K562 (cell line): ENCODE data around the gene ARFGEF3. TPM values are rescaled to one million over a fixed set of nuclear protein-coding genes. Genes with fewer than 3 reads are reported as not detected.
A peak's percentile ranks its signal among the peaks of the same experiment; 100 is the strongest.

Source experiments
- C11orf30 ChIP-seq: fragments of 450-650 bp; IDR thresholded peaks from 2 replicates; pipeline ENCODE4 v1.6.1; 2016; ENCODE audit warnings: low read depth, mild to moderate bottlenecking
- MAFG ChIP-seq: fragments of 450-650 bp; conservative IDR thresholded peaks from 2 replicates; pipeline ENCODE4 v1.6.1; 2016; ENCODE audit warnings: missing genetic modification characterization, missing compliant biosample characterization
- MAFK ChIP-seq: IDR thresholded peaks from 2 replicates; pipeline ENCODE4 v1.6.1; 2011; ENCODE audit warnings: low read length, improper control_type of control experiment
- TEAD2 ChIP-seq: fragments of 450-650 bp; IDR thresholded peaks from 2 replicates; pipeline ENCODE4 v1.6.1; 2016; ENCODE audit warnings: missing genetic modification characterization, control low read depth, missing compliant biosample characterization
- TSC22D4 ChIP-seq: fragments of 450-650 bp; IDR thresholded peaks from 2 replicates; pipeline ENCODE4 v1.6.1; 2016; ENCODE audit warnings: missing genetic modification characterization, missing biosample characterization, control low read depth
- polyA plus RNA-seq, 8 experiments: library from polyadenylated mRNA; depleted of rRNA in 4 of 8; stranded (reverse) in 5 of 8; unstranded in 3 of 8; fragments of >200 nt; fragmentation: Nextera tagmentation in 2 of 8; fragmentation: Illumina TruSeq in 1 of 8; extraction: Ambion mirVana in 2 of 8; extraction: Trizol in 1 of 8; gene quantifications; 2 replicates each; pipeline versions ENCODE4 v1.2.1 to v1.2.3, GENCODE V29; 2011 to 2014; ENCODE audit warnings: inconsistent platforms in 1 of 8, missing spikeins in 1 of 8
- total RNA-seq, 7 experiments: library from RNA; depleted of rRNA in 6 of 7; stranded (reverse); fragments of >200 nt in 6 of 7; fragmentation: Illumina TruSeq in 2 of 7; extraction: Trizol in 2 of 7; gene quantifications; 2 replicates each; pipeline versions ENCODE4 v1.2.1 to v1.2.3, GENCODE V29; 2011 to 2021; ENCODE audit warnings: low replicate concordance in 1 of 7
- TF ChIP-seq, protein P1 (sequence below), 2 experiments: fragments of 450-650 bp in 1 of 2; sonication (generic) in 1 of 2; formaldehyde crosslinking in 1 of 2; IDR thresholded peaks; 2 replicates each; pipeline versions ENCODE4 v1.7.1 to v1.9.0; 2016 to 2022; ENCODE audit warnings: inconsistent platforms in 1 of 2, mild to moderate bottlenecking in 1 of 2, missing genetic modification reagents in 1 of 2
- TF ChIP-seq, protein P2 (sequence below): fragments of 250-450 bp; sonication (Bioruptor Pico); IDR thresholded peaks from 2 replicates; pipeline ENCODE4 v1.6.1; 2021; ENCODE audit warnings: mild to moderate bottlenecking
- TF ChIP-seq, protein P3 (sequence below), 2 experiments: fragments of 450-650 bp in 1 of 2; sonication (generic) in 1 of 2; formaldehyde crosslinking; conservative IDR thresholded peaks; 2 replicates each; pipeline versions ENCODE4 v1.4.0 to v1.8.1; 2020 to 2022; ENCODE audit warnings: mild to moderate bottlenecking in 1 of 2, missing genetic modification reagents in 1 of 2

Gene ARFGEF3
- total and polyA plus RNA-seq, 9 of the 15 experiments (the other 6 are each of a cell fraction or from before 2014, with no cell fraction given), result under 0.01 to 0.02 TPM; not detected in 7

DNA sequence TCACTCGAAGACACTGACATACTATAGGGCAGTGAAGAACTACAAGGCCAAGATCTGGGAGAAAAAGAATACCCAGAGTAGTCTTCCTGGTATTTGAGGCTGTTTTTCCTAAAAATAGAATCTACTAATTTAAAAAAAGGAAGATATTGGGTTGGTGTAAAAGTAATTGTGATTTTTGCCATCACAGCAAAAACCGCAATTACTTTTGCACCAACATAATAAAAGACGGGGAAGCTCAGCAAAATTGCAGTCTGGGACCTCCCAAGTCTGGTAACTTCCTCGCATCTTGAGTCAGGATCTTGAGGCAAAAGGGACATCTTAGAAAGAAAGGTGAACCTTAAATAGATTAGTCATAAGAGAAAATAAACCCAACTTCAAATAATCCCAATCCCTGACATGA lies 138.7 kb downstream of the ARFGEF3 start (continued):
- TF ChIP-seq, protein P1, sequence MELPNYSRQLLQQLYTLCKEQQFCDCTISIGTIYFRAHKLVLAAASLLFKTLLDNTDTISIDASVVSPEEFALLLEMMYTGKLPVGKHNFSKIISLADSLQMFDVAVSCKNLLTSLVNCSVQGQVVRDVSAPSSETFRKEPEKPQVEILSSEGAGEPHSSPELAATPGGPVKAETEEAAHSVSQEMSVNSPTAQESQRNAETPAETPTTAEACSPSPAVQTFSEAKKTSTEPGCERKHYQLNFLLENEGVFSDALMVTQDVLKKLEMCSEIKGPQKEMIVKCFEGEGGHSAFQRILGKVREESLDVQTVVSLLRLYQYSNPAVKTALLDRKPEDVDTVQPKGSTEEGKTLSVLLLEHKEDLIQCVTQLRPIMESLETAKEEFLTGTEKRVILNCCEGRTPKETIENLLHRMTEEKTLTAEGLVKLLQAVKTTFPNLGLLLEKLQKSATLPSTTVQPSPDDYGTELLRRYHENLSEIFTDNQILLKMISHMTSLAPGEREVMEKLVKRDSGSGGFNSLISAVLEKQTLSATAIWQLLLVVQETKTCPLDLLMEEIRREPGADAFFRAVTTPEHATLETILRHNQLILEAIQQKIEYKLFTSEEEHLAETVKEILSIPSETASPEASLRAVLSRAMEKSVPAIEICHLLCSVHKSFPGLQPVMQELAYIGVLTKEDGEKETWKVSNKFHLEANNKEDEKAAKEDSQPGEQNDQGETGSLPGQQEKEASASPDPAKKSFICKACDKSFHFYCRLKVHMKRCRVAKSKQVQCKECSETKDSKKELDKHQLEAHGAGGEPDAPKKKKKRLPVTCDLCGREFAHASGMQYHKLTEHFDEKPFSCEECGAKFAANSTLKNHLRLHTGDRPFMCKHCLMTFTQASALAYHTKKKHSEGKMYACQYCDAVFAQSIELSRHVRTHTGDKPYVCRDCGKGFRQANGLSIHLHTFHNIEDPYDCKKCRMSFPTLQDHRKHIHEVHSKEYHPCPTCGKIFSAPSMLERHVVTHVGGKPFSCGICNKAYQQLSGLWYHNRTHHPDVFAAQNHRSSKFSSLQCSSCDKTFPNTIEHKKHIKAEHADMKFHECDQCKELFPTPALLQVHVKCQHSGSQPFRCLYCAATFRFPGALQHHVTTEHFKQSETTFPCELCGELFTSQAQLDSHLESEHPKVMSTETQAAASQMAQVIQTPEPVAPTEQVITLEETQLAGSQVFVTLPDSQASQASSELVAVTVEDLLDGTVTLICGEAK (IDR thresholded peaks at IDR 0.05), result 0 out of 2 replicates have a peak, but pooled peaks have one; percentile 42
- TF ChIP-seq, protein P1 (CRISPR knock-in tag; IDR thresholded peaks at IDR 0.05), result no peak
- TF ChIP-seq MAFG (tag) (peak; percentile 51), TSC22D4 (tag) (no peak), C11orf30 (peak; percentile 38; the same call in 1 of the 2 replicates), TEAD2 (tag) (no peak), MAFK (peak; percentile 24; the same call in 1 of the 2 replicates)
- TF ChIP-seq, protein P2, sequence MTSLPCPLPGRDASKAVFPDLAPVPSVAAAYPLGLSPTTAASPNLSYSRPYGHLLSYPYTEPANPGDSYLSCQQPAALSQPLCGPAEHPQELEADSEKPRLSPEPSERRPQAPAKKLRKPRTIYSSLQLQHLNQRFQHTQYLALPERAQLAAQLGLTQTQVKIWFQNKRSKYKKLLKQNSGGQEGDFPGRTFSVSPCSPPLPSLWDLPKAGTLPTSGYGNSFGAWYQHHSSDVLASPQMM, result no peak
- TF ChIP-seq, protein P3, sequence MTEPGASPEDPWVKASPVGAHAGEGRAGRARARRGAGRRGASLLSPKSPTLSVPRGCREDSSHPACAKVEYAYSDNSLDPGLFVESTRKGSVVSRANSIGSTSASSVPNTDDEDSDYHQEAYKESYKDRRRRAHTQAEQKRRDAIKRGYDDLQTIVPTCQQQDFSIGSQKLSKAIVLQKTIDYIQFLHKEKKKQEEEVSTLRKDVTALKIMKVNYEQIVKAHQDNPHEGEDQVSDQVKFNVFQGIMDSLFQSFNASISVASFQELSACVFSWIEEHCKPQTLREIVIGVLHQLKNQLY (CRISPR knock-in tag; conservative IDR thresholded peaks at IDR 0.05), result no peak
